GM12874 (cell line): ENCODE data around the gene PLEKHH2.

Experiments
- TF ChIP-seq, protein P1 (sequence below): IDR thresholded peaks from 2 replicates; pipeline ENCODE4 v1.5.1; 2011; ENCODE audit warnings: low read depth, mild to moderate bottlenecking, control low read depth, low read length, moderate library complexity; ENCODE audit not compliant: insufficient read depth

Gene PLEKHH2

GRCh38 chr2:43605851-43606250 lies 31.2 kb upstream of the PLEKHH2 start:
- TF ChIP-seq, protein P1, sequence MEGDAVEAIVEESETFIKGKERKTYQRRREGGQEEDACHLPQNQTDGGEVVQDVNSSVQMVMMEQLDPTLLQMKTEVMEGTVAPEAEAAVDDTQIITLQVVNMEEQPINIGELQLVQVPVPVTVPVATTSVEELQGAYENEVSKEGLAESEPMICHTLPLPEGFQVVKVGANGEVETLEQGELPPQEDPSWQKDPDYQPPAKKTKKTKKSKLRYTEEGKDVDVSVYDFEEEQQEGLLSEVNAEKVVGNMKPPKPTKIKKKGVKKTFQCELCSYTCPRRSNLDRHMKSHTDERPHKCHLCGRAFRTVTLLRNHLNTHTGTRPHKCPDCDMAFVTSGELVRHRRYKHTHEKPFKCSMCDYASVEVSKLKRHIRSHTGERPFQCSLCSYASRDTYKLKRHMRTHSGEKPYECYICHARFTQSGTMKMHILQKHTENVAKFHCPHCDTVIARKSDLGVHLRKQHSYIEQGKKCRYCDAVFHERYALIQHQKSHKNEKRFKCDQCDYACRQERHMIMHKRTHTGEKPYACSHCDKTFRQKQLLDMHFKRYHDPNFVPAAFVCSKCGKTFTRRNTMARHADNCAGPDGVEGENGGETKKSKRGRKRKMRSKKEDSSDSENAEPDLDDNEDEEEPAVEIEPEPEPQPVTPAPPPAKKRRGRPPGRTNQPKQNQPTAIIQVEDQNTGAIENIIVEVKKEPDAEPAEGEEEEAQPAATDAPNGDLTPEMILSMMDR: no peak

GRCh38 chr2:43609290-43609918 lies 27.7 kb upstream of the PLEKHH2 start:
- TF ChIP-seq, protein P1: peak; percentile 66

DNA sequence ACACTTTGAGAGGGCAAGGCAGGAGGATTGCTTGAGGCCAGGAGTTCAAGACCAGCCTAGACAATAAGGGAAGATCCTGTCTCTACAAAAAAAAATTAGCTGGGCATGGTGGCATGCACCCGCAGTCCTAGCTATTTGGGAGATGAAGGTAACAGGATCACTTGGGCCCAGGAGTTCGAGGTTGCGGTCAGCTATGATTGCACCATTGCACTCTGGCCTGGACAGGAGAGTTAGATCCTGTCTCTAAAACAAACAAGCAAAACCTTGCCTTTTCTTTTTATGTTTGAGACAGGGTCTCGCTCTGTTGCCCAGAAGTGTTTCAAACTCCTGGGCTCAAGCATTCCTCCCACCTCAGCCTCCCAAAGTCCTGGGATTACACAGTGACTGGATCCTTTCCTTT lies 26.7 kb upstream of the PLEKHH2 start:
- TF ChIP-seq, protein P1: no peak

DNA sequence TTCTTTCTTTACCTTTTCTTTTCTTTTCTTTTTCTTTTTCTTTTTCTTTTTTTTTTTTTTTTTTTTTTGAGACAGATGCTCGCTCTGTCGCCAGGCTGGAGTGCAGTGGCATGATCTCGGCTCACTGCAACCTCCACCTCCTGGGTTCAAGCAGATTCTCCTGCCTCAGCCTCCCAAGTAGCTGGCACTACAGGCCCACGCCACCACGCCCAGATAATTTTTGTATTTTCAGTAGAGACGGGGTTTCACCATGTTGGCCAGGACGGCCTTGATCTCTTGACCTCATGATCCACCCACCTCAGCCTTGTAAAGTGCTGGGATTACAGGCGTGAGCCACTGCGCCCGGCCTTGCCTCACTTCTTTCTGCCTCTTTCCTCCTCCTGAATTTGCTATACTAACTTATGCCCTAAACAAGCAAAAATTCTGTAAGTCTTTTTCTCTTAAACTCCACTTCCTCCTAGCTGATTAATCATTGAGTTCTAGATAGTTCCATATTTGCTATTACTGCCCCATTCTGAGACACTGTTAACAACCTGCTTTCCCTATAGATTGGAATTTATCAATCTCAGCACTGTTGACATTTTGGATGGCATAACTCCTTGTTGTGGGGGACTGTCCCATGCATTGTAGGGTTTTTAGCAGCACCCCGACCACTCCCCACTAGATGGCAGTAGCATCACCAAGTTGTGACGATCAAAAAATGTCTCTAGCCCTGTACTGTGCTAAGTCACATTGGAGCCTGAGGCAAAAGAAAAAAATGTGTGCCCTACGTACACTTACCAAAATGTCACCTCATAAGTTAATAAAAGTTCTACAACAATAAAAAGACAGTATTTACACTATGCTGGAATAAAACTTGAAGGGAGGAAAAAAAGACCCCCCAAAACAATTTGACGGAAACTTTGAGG lies 24.8 kb upstream of the PLEKHH2 start:
- TF ChIP-seq, protein P1: peak; percentile 77

GRCh38 chr2:43612944-43613343 lies 24.1 kb upstream of the PLEKHH2 start:
- TF ChIP-seq, protein P1: no peak

- TF ChIP-seq, protein P1: no peak
These were observed 19.9 kb upstream of the PLEKHH2 start for GRCh38 chr2:43616967-43617680.

DNA sequence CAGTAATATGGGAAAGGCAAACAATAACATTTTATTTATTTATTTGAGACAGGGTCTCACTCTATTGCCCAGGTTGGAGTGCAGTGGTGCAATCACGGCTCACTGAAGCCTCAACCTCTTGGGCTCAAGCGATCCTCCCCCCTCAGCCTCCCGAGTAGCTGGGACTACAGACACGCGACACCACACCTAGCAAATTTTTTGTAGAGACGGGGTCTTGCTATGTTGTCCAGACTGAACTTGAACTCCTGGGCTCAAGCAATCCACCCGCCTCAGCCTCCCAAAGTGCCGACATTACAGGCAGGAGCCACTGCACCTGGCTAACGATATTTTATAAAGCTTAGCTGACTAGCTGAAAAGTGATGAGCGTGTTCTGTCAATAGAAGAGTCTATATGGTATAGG lies 17.5 kb upstream of the PLEKHH2 start:
- TF ChIP-seq, protein P1: no peak
